ENCODE measurements around the gene GIT2.

DNA sequence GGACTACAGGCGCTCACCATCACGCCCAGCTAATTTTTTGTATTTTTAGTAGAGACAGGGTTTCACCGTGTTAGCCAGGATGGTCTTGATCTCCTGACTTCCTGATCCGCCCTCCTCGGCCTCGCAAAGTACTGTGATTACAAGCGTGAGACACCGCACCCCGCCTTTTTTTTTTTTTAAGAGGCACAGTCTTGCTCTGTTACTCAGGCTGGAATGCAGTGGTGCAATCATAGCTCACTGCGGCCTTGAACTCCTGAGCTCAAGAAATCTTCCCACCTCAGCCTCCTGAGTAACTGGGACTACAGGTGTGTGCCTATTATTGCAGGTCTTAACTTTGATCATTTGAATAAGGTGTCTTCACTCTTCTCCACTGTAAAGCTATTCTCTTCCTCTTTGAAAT lies 110.6 kb downstream of the GIT2 start:
- no peak for TF ChIP-seq NR2C2 (IDR thresholded peaks at IDR 0.05; ENCODE audit: borderline replicate concordance, control insufficient read depth, insufficient read length, low read depth)
- TF ChIP-seq TAF1 (IDR thresholded peaks at IDR 0.05; ENCODE audit: borderline replicate concordance, low read depth, low read length): no peak
- TF ChIP-seq ZNF384 (IDR thresholded peaks at IDR 0.05; ENCODE audit: borderline replicate concordance, low read depth, low read length): no peak
